Adipose tissue (tissue), 3 donors: Measurements from ENCODE around the gene CMTM7. TPM values are rescaled to one million over a fixed set of nuclear protein-coding genes. Genes with fewer than 3 reads are reported as not detected.
"Not testable (repeated sequence)": the region's sequence is repeated elsewhere in the genome, so short reads cannot be mapped to it uniquely, and the experiment has no call there.

Experiments used
- H3K27ac ChIP-seq: one replicate; pipeline ENCODE4 v1.5.1; 2013; ENCODE audit warnings: low read depth, low read length
- WGBS, 3 donors: extraction: QIAGEN DNeasy Blood & Tissue Kit; methylation state at CpG; one replicate each; pipeline ENCODE4 v1.1.7; 2013; 5-methylcytosine and 5-hydroxymethylcytosine counted together
- polyA plus RNA-seq, 3 donors: library from polyadenylated mRNA; stranded (reverse); fragments of 200-250 nt; gene quantifications; one replicate each; pipeline ENCODE4 v1.2.3, GENCODE V29; 2013
- donor health status: healthy with polysubstance abuse.
- donor health status: Bipolar disorder and iron deficiency.
- donor health status: healthy.

The CMTM7 gene
- polyA plus RNA-seq, 3 donors, result 8.7 to 19.2 (median 14.7) TPM

GRCh38 chr3:32376115-32376514 is 15.5 kb upstream of the CMTM7 start:
- H3K27ac ChIP-seq, result no peak overlapping the region
- WGBS, 3 donors, result 67 to 71% (median 71%) methylated on average over 2 of the region's 2 CpGs

GRCh38 chr3:32379831-32380500 is 11.7 kb upstream of the CMTM7 start:
- WGBS, 3 donors, result 62 to 84% (median 62%) methylated on average over 10 of the region's 10 CpGs
- H3K27ac ChIP-seq, result no peak overlapping the region

- WGBS, 3 donors, result 77 to 90% (median 80%) methylated on average over 7 of the region's 7 CpGs
- no peak overlapping the region for H3K27ac ChIP-seq
These were observed 9.7 kb upstream of the CMTM7 start for GRCh38 chr3:32381922-32382321.

- H3K27ac ChIP-seq, result no peak overlapping the region
- 45 to 76% (median 62%) methylated on average over 2 of the region's 2 CpGs for WGBS, 3 donors
These were observed 8.4 kb upstream of the CMTM7 start for GRCh38 chr3:32383136-32383711.

DNA sequence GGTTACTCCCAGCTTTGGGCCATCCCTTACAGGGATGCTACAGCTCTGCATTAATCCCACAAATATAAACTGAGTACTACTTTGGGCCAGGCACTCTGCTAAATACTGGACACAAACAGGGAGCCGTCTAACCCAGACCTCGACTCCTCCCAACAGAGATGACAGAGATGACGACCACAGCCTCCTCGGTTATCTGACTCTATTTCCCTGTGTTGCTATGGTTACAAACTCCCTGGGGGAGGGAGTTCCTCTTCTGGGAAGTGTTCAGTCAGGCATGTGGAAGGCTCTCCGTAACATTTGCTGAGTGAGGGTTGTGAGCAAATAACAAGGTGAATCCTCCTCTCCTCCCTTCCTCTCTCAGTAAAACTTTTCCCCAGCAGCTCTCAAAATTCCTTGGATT is 6.7 kb upstream of the CMTM7 start:
- no peak overlapping the region for H3K27ac ChIP-seq
- 20 to 24% (median 23%) methylated on average over 5 of the region's 5 CpGs for WGBS, 3 donors

DNA sequence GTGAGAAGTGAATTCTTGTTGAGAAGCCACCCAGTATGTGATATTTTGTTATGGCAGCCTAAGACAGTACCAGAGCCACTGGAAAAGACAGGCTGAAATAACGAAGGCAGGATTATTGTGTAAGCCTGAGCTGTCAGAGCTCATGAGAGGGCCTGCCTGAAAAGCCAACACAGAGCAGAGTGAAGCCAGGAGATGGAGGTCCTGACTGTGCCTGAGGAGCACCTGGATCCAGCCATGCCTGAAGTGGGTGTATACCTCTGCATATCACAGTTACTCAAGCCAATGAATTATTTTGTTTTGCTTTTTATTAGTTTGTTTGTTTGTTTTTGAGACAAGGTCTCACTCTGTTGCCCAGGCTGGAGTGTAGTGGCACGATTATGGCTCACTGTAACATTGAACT is 4.1 kb upstream of the CMTM7 start:
- WGBS, 3 donors, result 82 to 85% (median 85%) methylated on average over 2 of the region's 2 CpGs
- H3K27ac ChIP-seq, result no peak overlapping the region

- 87 to 98% (median 90%) methylated on average over 2 of the region's 2 CpGs for WGBS, 3 donors
- H3K27ac ChIP-seq, result not testable (repeated sequence)
These were observed 2.1 kb upstream of the CMTM7 start for GRCh38 chr3:32389577-32389976.

DNA sequence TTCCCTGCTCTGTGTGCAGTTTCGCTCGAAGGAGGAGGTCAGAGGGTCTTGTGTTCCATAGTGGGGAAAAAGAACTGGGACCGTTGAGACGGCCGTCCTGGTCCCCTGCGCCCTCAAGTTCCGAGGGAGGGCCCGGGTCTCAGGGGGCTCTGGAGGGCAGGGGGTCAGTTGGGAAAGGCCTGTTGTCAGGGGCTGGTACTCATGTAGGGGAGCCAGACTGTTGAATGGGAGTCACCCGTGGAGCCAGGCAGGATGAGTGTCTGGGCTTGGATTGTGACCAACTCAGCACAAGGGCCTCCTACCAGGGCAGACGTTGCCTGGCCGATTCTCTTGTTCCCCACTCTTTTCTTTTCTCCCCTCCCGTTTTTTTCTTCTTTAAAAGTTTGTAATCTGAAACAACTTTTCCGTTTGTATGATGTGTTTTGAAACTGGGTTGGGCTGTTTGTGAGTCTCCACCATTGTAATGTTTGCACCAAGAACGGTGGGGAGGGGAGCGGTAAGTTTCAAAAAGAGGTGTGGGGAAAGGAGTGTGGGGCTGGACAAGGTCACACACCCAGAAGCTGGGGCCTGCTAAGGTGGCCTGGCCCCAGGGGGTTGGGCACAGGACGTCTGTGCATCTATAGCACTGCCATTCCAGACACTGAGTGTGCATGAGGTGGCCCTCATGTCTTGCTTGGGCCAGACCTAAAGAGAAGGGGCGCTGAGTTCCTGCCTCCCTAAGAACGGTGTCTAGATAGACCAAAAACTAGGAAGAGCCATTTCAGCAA is 1.1 kb downstream of the CMTM7 start:
- peak overlapping the region; percentile 94 for H3K27ac ChIP-seq
- WGBS, 3 donors, result 17 to 51% (median 19%) methylated on average over 17 to 18 of the region's 18 CpGs

DNA sequence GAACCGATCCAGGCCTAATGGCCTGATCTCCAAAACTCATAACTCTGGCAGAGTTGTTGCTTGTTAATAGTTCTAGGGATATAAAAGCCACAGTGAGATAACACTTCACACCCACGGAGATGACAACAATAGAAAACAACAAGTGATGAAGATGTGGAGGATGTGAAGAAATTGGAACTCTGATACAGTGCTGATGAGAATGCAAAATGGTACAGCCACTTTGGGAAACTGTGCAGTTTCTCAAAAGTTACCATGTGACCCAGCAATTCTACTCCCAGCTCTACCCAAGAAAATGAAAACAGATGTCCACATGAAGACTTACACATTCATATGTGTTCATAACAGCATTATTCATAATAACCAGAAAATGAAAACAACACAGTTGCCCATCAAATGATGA is 3.8 kb downstream of the CMTM7 start:
- H3K27ac ChIP-seq, result no peak overlapping the region
- WGBS, 3 donors, result 45 to 49% (median 46%) methylated on average over 2 of the region's 2 CpGs

- H3K27ac ChIP-seq, result no peak overlapping the region
- 49 to 66% (median 54%) methylated on average over 2 of the region's 2 CpGs for WGBS, 3 donors
These were observed 6.3 kb downstream of the CMTM7 start for GRCh38 chr3:32397941-32398340.

GRCh38 chr3:32398531-32398930 is 6.9 kb downstream of the CMTM7 start:
- 38 to 81% (median 43%) methylated on average over 10 of the region's 10 CpGs for WGBS, 3 donors

GRCh38 chr3:32399030-32399620 is 7.5 kb downstream of the CMTM7 start:
- WGBS, 3 donors, result 56 to 63% (median 57%) methylated on average over 2 of the region's 2 CpGs
- no peak overlapping the region for H3K27ac ChIP-seq

More at GRCh38 chr3:32398531-32398930, 6.9 kb downstream of the CMTM7 start:
- H3K27ac ChIP-seq, result no peak overlapping the region

DNA sequence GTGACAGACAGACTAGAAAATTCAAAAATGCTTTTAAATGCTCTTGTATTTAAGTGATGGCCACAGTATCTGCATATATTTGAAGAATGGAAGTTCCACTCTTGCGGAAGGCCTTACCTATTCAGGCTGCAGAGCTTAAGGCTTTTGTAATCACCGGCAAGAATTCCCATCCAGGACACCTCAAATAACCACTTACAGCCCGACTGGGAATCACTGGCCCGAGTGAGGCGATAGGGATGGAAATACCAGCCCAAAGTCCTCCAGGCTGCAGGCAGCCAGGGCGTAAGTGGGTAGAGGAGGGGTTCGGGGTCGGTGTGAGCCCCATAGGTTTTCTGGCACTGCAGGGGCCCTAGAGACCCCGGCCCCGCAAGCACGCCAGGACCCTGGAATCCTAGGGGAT is 9.5 kb downstream of the CMTM7 start:
- 9 to 33% (median 15%) methylated on average over 11 of the region's 11 CpGs for whole genome bisulfite sequencing, 3 donors
- no peak overlapping the region for H3K27ac ChIP-seq

DNA sequence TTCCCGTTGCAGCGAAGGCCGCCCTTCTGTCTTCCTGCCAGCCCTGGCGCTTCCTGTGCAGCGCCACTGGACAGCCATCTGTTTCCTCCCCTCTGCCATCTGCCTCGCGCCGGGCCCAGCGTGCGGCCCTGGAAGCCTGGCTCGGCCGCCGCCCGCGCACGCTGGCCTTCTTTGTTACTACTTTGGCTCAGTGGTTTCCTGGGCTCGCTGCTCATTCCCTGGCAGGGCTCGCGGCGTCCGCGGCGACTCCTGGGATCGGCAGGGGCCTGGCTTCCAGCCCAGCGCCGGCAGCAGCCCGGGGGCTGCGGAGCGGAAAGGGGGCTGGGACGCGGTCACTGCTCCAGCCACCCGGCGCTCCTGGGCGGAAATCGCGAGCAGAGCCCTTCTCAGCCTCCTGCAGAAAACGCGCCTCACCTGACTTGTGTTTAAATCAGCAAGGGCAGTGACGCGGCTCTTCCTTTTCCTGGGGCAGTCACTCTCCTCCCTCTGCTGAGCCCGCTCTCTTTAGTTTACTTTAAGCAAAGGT is 10.0 kb downstream of the CMTM7 start:
- 0 to 1% (median 1%) methylated on average over 40 to 41 of the region's 41 CpGs for WGBS, 3 donors

GRCh38 chr3:32403663-32404062 is 12.0 kb downstream of the CMTM7 start:
- WGBS, 3 donors, result 69 to 84% (median 76%) methylated on average over 3 of the region's 3 CpGs
- no peak overlapping the region for H3K27ac ChIP-seq

More for the DNA sequence above, 10.0 kb downstream of the CMTM7 start:
- H3K27ac ChIP-seq, result no peak overlapping the region

DNA sequence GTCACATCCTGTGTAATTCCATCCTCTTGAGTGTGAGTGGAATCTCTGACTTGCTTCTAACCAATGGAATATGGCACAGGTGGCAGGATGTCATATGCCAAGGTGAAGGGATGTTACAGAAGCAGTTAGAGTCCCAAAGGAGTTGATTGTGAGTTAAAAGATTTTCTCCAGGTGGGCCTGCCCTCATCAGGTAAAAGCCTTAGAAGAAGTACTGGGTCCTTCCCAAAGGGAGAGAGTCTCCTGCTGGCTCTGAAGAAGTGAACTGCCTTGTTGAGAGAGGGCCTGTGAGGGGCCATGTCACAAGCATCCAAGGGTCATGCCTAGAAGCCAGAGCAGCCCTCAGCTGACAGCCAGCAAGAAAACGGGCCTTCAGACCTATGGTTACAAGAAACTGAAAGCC is 13.1 kb downstream of the CMTM7 start:
- no peak overlapping the region for H3K27ac ChIP-seq
- 72 to 96% (median 94%) methylated on average over 1 of the region's 1 CpG for whole genome bisulfite sequencing, 3 donors

DNA sequence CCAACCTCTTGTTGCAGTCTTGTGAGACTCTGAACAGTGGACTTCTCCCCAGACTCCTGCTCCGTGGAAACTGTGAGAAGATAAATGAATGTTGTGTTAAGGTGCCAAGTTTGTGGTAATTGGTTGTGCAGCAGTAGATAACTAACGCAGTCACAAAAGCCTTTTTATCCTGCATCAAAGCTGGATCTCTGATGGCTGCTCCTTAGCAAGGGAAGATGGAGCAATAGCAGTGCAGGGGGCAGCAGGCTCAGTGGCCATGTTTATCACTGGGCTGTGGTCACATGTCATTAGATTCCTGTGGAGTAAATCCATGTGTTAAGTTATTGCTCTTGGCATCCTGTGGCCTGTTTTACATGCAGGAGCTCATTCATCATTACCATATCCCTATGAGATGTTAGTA is 13.5 kb downstream of the CMTM7 start:
- H3K27ac ChIP-seq, result no peak overlapping the region
- 14 to 41% (median 24%) methylated on average over 2 of the region's 2 CpGs for WGBS, 3 donors

DNA sequence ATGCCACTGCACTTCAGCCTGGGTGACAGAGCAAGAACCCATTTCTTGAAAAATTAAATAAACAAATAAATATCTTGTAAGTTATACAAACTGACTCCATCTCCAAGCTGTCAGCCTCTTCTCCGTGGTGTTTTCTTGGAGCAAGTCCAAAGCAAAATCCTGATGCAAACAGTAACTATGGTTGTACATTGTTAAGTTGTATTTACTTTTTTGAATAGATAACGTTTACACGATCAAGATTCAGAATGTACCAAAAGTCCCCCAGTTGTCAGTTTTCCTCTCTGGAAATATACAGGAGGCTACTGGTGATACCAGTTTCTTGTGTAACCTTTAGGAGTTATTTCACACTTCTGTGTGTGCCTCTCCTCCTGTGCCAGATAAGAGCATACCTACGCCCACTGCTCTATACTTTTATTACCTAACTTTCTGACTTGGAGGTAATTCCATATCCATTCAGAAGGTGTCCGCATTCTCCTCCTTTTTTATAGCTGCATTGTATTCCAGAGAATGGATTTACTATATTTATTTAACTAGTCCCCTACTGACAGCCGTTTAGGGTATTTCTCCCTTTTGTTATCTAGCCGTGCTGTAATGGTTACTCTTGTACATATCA is 14.2 kb downstream of the CMTM7 start:
- 48 to 69% (median 68%) methylated on average over 7 of the region's 7 CpGs for WGBS, 3 donors
- no peak overlapping the region for H3K27ac ChIP-seq
